MM.1S (cell line): ENCODE results near the gene GREB1.
A peak's percentile ranks its signal among the peaks of the same experiment; 100 is the strongest.

Source experiments
- DNase-seq: peaks from one replicate; pipeline ENCODE4 v3.0.0-alpha.2; 2015
- H2AFZ ChIP-seq: fragments of 300-600 bp; sonication (generic); 2 replicates; pipeline ENCODE4 v1.6.0; 2016; ENCODE audit warnings: antibody characterized with exemption, low read length
- H3F3A ChIP-seq: fragments of 300-600 bp; sonication (generic); 2 replicates; pipeline ENCODE4 v1.6.1; 2016; ENCODE audit warnings: mild to moderate bottlenecking, antibody characterized with exemption, low read length, moderate library complexity, mixed read lengths; ENCODE audit not compliant: insufficient read depth
- H3K27ac ChIP-seq: fragments of 300-600 bp; sonication (generic); 2 replicates; pipeline ENCODE4 v1.5.1; 2016; ENCODE audit warnings: mild to moderate bottlenecking, low read length
- H3K27me3 ChIP-seq: fragments of 300-600 bp; sonication (generic); replicated peaks from 2 replicates; pipeline ENCODE4 v1.6.0; 2016; ENCODE audit warnings: low read length; ENCODE audit not compliant: insufficient read depth
- H3K36me3 ChIP-seq: fragments of 300-600 bp; sonication (generic); replicated peaks from 2 replicates; pipeline ENCODE4 v1.6.1; 2016; ENCODE audit warnings: mild to moderate bottlenecking, low read length, mixed read lengths; ENCODE audit not compliant: insufficient read depth
- H3K4me1 ChIP-seq: fragments of 300-600 bp; sonication (generic); 2 replicates; pipeline ENCODE4 v1.6.1; 2016; ENCODE audit warnings: low read length, mixed read lengths
- H3K4me2 ChIP-seq: fragments of 300-600 bp; sonication (generic); 2 replicates; pipeline ENCODE4 v1.6.0; 2016; ENCODE audit warnings: low read depth, low read length
- H3K4me3 ChIP-seq: fragments of 300-600 bp; sonication (generic); 2 replicates; pipeline ENCODE4 v1.5.1; 2016; ENCODE audit warnings: low read length, mixed read lengths
- H3K79me2 ChIP-seq: fragments of 300-600 bp; sonication (generic); 2 replicates; pipeline ENCODE4 v1.6.1; 2016; ENCODE audit warnings: mixed run types, low read length, mixed read lengths
- H3K9ac ChIP-seq: fragments of 300-600 bp; sonication (generic); 2 replicates; pipeline ENCODE4 v1.6.1; 2016; ENCODE audit warnings: low read length, mixed read lengths
- H3K9me2 ChIP-seq: fragments of 300-600 bp; sonication (generic); replicated peaks from 2 replicates; pipeline ENCODE4 v1.6.1; 2016; ENCODE audit warnings: mild to moderate bottlenecking, low read length, mixed read lengths; ENCODE audit not compliant: insufficient read depth
- H3K9me3 ChIP-seq: fragments of 300-600 bp; sonication (generic); replicated peaks from 2 replicates; pipeline ENCODE4 v1.6.1; 2016; ENCODE audit warnings: mild to moderate bottlenecking, low read length, mixed read lengths; ENCODE audit not compliant: insufficient read depth
- H4K20me1 ChIP-seq: fragments of 300-600 bp; sonication (generic); 2 replicates; pipeline ENCODE4 v1.6.1; 2016; ENCODE audit warnings: mild to moderate bottlenecking, low read length, moderate library complexity, mixed read lengths; ENCODE audit not compliant: insufficient read depth
- EZH2 ChIP-seq: fragments of 300-600 bp; sonication (generic); optimal IDR thresholded peaks from 2 replicates; pipeline ENCODE3; 2017; ENCODE audit warnings: low read depth, mild to moderate bottlenecking, antibody characterized with exemption, low read length, mixed read lengths
- EZH2phosphoT487 ChIP-seq: fragments of 300-600 bp; sonication (generic); IDR thresholded peaks from 2 replicates; pipeline ENCODE4 v1.6.1; 2018; ENCODE audit warnings: antibody characterized with exemption, low read length
- TF ChIP-seq, protein P1 (sequence below): fragments of 300-600 bp; sonication (generic); IDR thresholded peaks from 2 replicates; pipeline ENCODE4 v1.5.1; 2016; ENCODE audit warnings: antibody characterized with exemption, low read length, mixed read lengths

GREB1 gene

DNA sequence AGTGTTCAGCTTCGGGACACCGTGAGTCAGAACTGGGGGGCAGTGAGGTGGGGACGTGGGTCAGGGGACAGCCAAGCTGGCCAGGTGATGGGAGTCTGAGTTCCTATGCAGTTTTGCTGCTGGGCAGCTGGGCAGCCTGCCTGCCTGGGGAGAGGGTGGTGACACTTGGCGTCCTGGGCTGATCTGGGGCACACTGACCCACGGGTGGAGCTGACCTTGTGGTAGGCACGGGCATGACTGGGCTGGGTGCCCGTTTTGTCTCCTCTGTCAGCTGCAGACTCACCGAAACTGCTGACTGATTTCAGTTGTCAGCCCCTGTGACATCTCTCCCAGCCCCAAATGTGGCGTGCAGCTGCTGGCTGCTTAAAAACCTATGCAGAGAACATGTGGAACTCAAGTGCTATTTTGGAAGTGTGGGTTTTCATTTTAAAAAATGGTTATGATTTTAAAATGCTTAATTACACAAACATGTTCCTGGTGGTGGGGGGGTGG lies 35.3 kb upstream of the GREB1 start:
- H3K36me3 ChIP-seq, result no peaks in the 10 kb centered on the region
- peak; percentile 97 for DNase-seq
- H3K9ac ChIP-seq, result peak overlapping the region; percentile 70
- peaks cover 32% of the 10 kb centered on the region for H3F3A ChIP-seq
- TF ChIP-seq, protein P1, sequence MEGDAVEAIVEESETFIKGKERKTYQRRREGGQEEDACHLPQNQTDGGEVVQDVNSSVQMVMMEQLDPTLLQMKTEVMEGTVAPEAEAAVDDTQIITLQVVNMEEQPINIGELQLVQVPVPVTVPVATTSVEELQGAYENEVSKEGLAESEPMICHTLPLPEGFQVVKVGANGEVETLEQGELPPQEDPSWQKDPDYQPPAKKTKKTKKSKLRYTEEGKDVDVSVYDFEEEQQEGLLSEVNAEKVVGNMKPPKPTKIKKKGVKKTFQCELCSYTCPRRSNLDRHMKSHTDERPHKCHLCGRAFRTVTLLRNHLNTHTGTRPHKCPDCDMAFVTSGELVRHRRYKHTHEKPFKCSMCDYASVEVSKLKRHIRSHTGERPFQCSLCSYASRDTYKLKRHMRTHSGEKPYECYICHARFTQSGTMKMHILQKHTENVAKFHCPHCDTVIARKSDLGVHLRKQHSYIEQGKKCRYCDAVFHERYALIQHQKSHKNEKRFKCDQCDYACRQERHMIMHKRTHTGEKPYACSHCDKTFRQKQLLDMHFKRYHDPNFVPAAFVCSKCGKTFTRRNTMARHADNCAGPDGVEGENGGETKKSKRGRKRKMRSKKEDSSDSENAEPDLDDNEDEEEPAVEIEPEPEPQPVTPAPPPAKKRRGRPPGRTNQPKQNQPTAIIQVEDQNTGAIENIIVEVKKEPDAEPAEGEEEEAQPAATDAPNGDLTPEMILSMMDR, result peak; percentile 14; the same call in 1 of the 2 replicates
- TF ChIP-seq EZH2phosphoT487, result no peak
- peak overlapping the region; percentile 50 for H3K4me3 ChIP-seq
- H3K4me2 ChIP-seq, result peak overlapping the region; percentile 88
- H4K20me1 ChIP-seq, result no peaks in the 10 kb centered on the region
- no peaks in the 10 kb centered on the region for H3K9me2 ChIP-seq
- no peaks in the 10 kb centered on the region for H3K27me3 ChIP-seq
- no peaks in the 10 kb centered on the region for H3K9me3 ChIP-seq
- H3K79me2 ChIP-seq, result no peaks in the 10 kb centered on the region
- H2AFZ ChIP-seq, result peak overlapping the region; percentile 39
- H3K27ac ChIP-seq, result peak overlapping the region; percentile 95
- H3K4me1 ChIP-seq, result peaks cover 40% of the 10 kb centered on the region

DNA sequence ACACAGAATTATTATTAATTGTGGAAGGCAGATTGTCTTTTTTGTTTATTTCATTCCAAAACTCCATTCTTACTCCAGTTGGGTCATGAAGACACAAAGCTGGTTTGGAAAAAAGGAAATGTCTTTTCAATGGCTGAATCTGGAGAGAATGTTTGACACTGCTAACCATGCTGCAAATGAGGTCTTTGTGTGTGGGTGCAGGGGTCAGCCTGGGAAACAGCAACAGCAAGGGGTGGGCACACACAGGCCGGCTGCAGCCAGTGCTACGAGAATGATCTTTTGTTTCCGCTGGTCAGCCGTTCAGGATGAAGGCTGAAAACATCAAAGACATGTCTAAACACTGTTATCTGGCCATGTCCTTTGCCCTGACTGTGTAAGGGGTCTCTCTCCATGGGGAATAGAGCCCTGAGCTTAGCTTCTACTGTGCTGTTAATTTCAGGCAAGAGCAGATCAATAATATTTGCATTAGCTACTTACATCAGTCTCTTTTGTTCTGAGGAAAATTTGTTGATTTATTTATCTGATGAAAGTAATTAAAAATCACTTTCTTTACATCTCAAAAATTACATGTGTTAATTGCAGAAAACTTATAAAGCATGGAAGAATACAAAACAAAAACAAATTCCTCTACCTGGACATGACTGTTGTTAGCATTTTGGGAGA lies 34.6 kb upstream of the GREB1 start:
- Histone ChIP-seq H3K36me3 (no peaks in the 10 kb centered on the region), H3K9me3 (no peaks in the 10 kb centered on the region), H3K79me2 (no peaks in the 10 kb centered on the region), H3K4me1 (peaks cover 42% of the 10 kb centered on the region), H3K9me2 (no peaks in the 10 kb centered on the region), H3K4me3 (peak overlapping the region; percentile 50), H3K9ac (peak overlapping the region; percentile 70), H3F3A (peaks cover 32% of the 10 kb centered on the region), H3K27ac (peak overlapping the region; percentile 95), H2AFZ (peak overlapping the region; percentile 26), H3K4me2 (peak overlapping the region; percentile 88), H4K20me1 (no peaks in the 10 kb centered on the region), H3K27me3 (no peaks in the 10 kb centered on the region)
- no peak for TF ChIP-seq EZH2
- TF ChIP-seq EZH2phosphoT487, result no peak
- TF ChIP-seq, protein P1, result no peak
- peak; percentile 43 for DNase-seq

DNA sequence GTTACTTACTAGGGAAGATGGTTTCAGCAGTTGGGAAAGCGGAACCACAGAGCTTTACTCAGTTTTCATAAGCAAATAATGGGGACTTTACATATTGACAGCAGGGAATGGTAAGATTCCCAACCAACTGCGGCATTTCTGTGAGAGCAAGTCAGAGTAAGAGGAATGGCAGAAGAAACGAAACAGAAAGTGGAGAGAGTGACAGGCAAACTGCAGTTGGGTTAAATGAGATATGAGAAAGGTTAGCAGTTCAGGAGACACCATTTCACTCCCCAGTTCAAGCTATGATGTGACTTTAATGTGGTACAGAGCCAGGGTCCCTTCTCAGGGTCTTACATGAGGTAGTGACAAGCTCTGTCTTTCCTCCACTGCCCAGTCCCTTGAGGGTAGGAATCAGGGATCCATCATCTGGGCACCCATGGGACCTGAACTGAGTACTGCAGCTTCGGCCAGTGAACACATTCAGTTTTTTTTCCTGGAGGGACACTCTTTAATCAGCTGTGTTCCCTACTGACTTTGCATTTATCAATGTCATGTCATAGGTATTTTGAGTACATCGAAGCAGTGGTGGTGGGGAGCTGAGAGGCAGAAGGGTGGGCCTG lies 33.0 kb upstream of the GREB1 start:
- peak overlapping the region; percentile 13 for H3K9ac ChIP-seq
- no peak for TF ChIP-seq EZH2
- no peak for TF ChIP-seq EZH2phosphoT487
- TF ChIP-seq, protein P1, result no peak
- peak overlapping the region; percentile 63; the same call in 1 of the 2 replicates for H2AFZ ChIP-seq
- H4K20me1 ChIP-seq, result no peaks in the 10 kb centered on the region
- no peaks in the 10 kb centered on the region for H3K79me2 ChIP-seq
- peak overlapping the region; percentile 51 for H3K4me3 ChIP-seq
- peaks cover 56% of the 10 kb centered on the region for H3K4me1 ChIP-seq
- no peaks in the 10 kb centered on the region for H3K36me3 ChIP-seq
- H3K4me2 ChIP-seq, result peak overlapping the region; percentile 83
- no peaks in the 10 kb centered on the region for H3K9me2 ChIP-seq
- no peaks in the 10 kb centered on the region for H3K9me3 ChIP-seq
- peaks cover 38% of the 10 kb centered on the region for H3F3A ChIP-seq
- peak; percentile 76 for DNase-seq
- no peaks in the 10 kb centered on the region for H3K27me3 ChIP-seq
- H3K27ac ChIP-seq, result peak overlapping the region; percentile 60
